Activated gamma-delta T cell (primary cell): ENCODE data around the gene ANKRD27.
"Not testable (repeated sequence)": the region's sequence is repeated elsewhere in the genome, so short reads cannot be mapped to it uniquely, and the experiment has no call there.

Source experiments
- DNase-seq: peaks from one replicate; lab custom pipeline; 2025; lab: John Stamatoyannopoulos, UW

Gene ANKRD27

GRCh38 chr19:32688311-32688710 lies 13.3 kb upstream of the ANKRD27 start:
- DNase-seq, result no peak

- no peak for DNase-seq
Measured at GRCh38 chr19:32687681-32688080, 12.7 kb upstream of the ANKRD27 start.

- DNase-seq, result no peak
Measured at GRCh38 chr19:32686847-32687475, 12.0 kb upstream of the ANKRD27 start.

- DNase-seq, result no peak
Measured at GRCh38 chr19:32682317-32682716, 7.3 kb upstream of the ANKRD27 start.

GRCh38 chr19:32680986-32681385 lies 6.0 kb upstream of the ANKRD27 start:
- no peak for DNase-seq

GRCh38 chr19:32677657-32678056 lies 2.7 kb upstream of the ANKRD27 start:
- no peak for DNase-seq

GRCh38 chr19:32676895-32677359 lies 1.9 kb upstream of the ANKRD27 start:
- no peak for DNase-seq

- DNase-seq, result no peak
Measured at GRCh38 chr19:32676186-32676894, 1.4 kb upstream of the ANKRD27 start.

GRCh38 chr19:32675720-32676185 lies 773 bp upstream of the ANKRD27 start, which contains the start of gene RGS9BP:
Gene RGS9BP (plus strand): TSS chr19:32675848. CDS start chr19:32676264, 416 bp downstream.
- DNase-seq, result peak; percentile 56

GRCh38 chr19:32674153-32674930 lies 638 bp downstream of the ANKRD27 start:
- peak; percentile 34 for DNase-seq

GRCh38 chr19:32673573-32673972 lies 1.4 kb downstream of the ANKRD27 start:
- no peak for DNase-seq

- no peak for DNase-seq
Measured at GRCh38 chr19:32672841-32673240, 2.1 kb downstream of the ANKRD27 start.

GRCh38 chr19:32671883-32672593 lies 2.9 kb downstream of the ANKRD27 start:
- no peak for DNase-seq

- no peak for DNase-seq
Measured at GRCh38 chr19:32669310-32669709, 5.7 kb downstream of the ANKRD27 start.

GRCh38 chr19:32666084-32666483 lies 8.9 kb downstream of the ANKRD27 start:
- DNase-seq, result no peak

GRCh38 chr19:32662186-32662585 lies 12.8 kb downstream of the ANKRD27 start:
- no peak for DNase-seq

- no peak for DNase-seq
Measured at GRCh38 chr19:32661318-32661717, 13.7 kb downstream of the ANKRD27 start.

GRCh38 chr19:32658527-32658926 lies 16.5 kb downstream of the ANKRD27 start:
- DNase-seq, result no peak

- no peak for DNase-seq
Measured at GRCh38 chr19:32658075-32658474, 16.9 kb downstream of the ANKRD27 start.

- DNase-seq, result not testable (repeated sequence)
Measured at GRCh38 chr19:32656379-32656778, 18.6 kb downstream of the ANKRD27 start.

- no peak for DNase-seq
Measured at GRCh38 chr19:32653599-32653915, 21.4 kb downstream of the ANKRD27 start.
